Measurements from ENCODE around the gene CAB39. TPM values are rescaled to one million over a fixed set of nuclear protein-coding genes. Genes with fewer than 3 reads are reported as not detected.

Gene CAB39
- total and polyA plus RNA-seq, 2 of the 8 experiments (the other 6 are each of a cell fraction or from before 2014, with no cell fraction given): 16.4 to 50.5 TPM

- Histone ChIP-seq H3K4me2 (ENCODE audit: insufficient read depth in 1 of 2, low read depth in 2 of 2, low read length in 2 of 2) (no peak overlapping the region), H3K9ac (replicated peaks in 1 of 4; ENCODE audit: extremely low read depth in 1 of 4, low read depth in 3 of 4, low read length in 3 of 4) (no peak overlapping the region), H3K4ac (replicated peaks; ENCODE audit: insufficient read length, low read depth, low read length) (no peak overlapping the region), H2BK15ac (ENCODE audit: low read length) (no peak overlapping the region), H3K79me1 (ENCODE audit: low read depth, low read length) (no peaks in the 10 kb centered on the region; the same call in 1 of the 2 replicates), H2BK12ac (ENCODE audit: low read depth, low read length) (no peak overlapping the region), H3K27me3 (replicated peaks in 1 of 4; ENCODE audit: control insufficient read depth in 3 of 4, extremely low read depth in 1 of 4, insufficient read depth in 3 of 4, low read length in 3 of 4) (no peaks in the 10 kb centered on the region), H3K9me3 (ENCODE audit: insufficient read depth in 2 of 2, low read depth in 1 of 2, low read length in 1 of 2) (no peaks in the 10 kb centered on the region), H2BK20ac (ENCODE audit: low read length) (no peak overlapping the region), H4K5ac (ENCODE audit: insufficient read length, low read depth, low read length) (no peak overlapping the region), H3K27ac (ENCODE audit: low read depth, low read length) (no peak overlapping the region), H3K14ac (ENCODE audit: insufficient read length) (no peak overlapping the region), H3K23me2 (ENCODE audit: low read depth, low read length) (no peaks in the 10 kb centered on the region), H3K23ac (ENCODE audit: insufficient read length) (no peak overlapping the region), H3K18ac (ENCODE audit: extremely low read depth, low read length) (no peak overlapping the region), H2AK5ac (ENCODE audit: low read depth, low read length) (no peak overlapping the region), H4K20me1 (replicated peaks in 1 of 2; ENCODE audit: control insufficient read depth in 1 of 2, insufficient read depth in 2 of 2, low read length in 2 of 2) (no peaks in the 10 kb centered on the region), H2AFZ (ENCODE audit: low read length) (no peak overlapping the region), H4K8ac (ENCODE audit: extremely low read depth, insufficient read depth, low read length) (no peak overlapping the region), H2BK120ac (replicated peaks; ENCODE audit: low read depth, low read length) (no peak overlapping the region), H3K79me2 (ENCODE audit: control insufficient read depth in 1 of 2, insufficient read depth in 2 of 2, low read length in 2 of 2) (no peaks in the 10 kb centered on the region), H3K4me1 (replicated peaks in 1 of 4; ENCODE audit: control insufficient read depth in 3 of 4, insufficient read depth in 4 of 4, low read length in 3 of 4) (peaks cover 0 to 5% (median 0%) of the 10 kb centered on the region in 4 experiments; a peak in 1 of 7 replicates), H3K56ac (replicated peaks; ENCODE audit: insufficient read length, low read depth, low read length) (no peak overlapping the region), H2BK5ac (ENCODE audit: low read depth, low read length) (no peak overlapping the region), H3K4me3 (ENCODE audit: extremely low read depth in 1 of 4, insufficient read depth in 2 of 4, low read depth in 3 of 4, low read length in 4 of 4) (no peak overlapping the region), H4K91ac (replicated peaks; ENCODE audit: insufficient read length, low read length) (no peak overlapping the region), H3K36me3 (ENCODE audit: control insufficient read depth in 2 of 4, insufficient read depth in 4 of 4, low read length in 3 of 4) (peaks cover 2 to 12% (median 8%) of the 10 kb centered on the region in 4 experiments; a peak in 5 of 8 replicates)
- WGBS, 2 experiments (ENCODE audit: extremely low coverage in 1 of 2, insufficient coverage in 1 of 2, insufficient read length in 1 of 2, insufficient replicate concordance in 2 of 2, low coverage in 1 of 2, low lambda C conversion rate in 2 of 2, missing lambda C conversion rate in 1 of 2): 87% methylated on average over 3 of the region's 3 CpGs; no CpG with 5 or more reads in 1 of the 2 experiments
- POLR2A ChIA-PET (ENCODE audit: partially characterized antibody): no interaction called here
- no peak for TF ChIP-seq SP4 (IDR thresholded peaks at IDR 0.05; ENCODE audit: low read length)
- TF ChIP-seq BRCA1 (IDR thresholded peaks at IDR 0.05; ENCODE audit: low read depth, low read length): no peak
- TF ChIP-seq E2F6 (IDR thresholded peaks at IDR 0.05): no peak
- TF ChIP-seq RBBP5 (IDR thresholded peaks at IDR 0.05; ENCODE audit: borderline replicate concordance, low read depth, low read length): no peak
- TF ChIP-seq NANOG (IDR thresholded peaks at IDR 0.05; ENCODE audit: insufficient read depth, low read depth, low read length, poor library complexity, severe bottlenecking): no peak
- TF ChIP-seq CHD2 (IDR thresholded peaks at IDR 0.05; ENCODE audit: low read length): no peak
- TF ChIP-seq MAFK (IDR thresholded peaks at IDR 0.05; ENCODE audit: low read depth, low read length): no peak
- no peak for TF ChIP-seq CHD1 (IDR thresholded peaks at IDR 0.05; ENCODE audit: low read depth, low read length)
- no peak for TF ChIP-seq BACH1 (IDR thresholded peaks at IDR 0.05; ENCODE audit: low read length)
- FAIRE-seq: no peak
- no peak for DNase-seq (ENCODE audit: low read depth in 1 of 2, low spot score in 2 of 2)
- CTCF ChIA-PET (ENCODE audit: partially characterized antibody): interaction anchor here (0.5 to 4.1 kb wide), 5 partner anchors 10 to 1560 kb away, joined by 3 to 30 read pairs (median 5); no protein-coding TSS in a partner anchor
These were observed 98.9 kb downstream of the CAB39 start for GRCh38 chr2:230811508-230811907.

All from H1 (cell line).